Upper lobe of left lung (tissue), 6 donors: ENCODE data around the gene ATXN2. TPM values are rescaled to one million over a fixed set of nuclear protein-coding genes. Genes with fewer than 3 reads are reported as not detected.
"Not testable (repeated sequence)": the region's sequence is repeated elsewhere in the genome, so short reads cannot be mapped to it uniquely, and the experiment has no call there.

ENCODE experiments used
- ATAC-seq, 2 donors: fragments of 200-7000 bp; cut with Tn5 transposase; one replicate each; pipeline ENCODE4 v1.9.1; 2022; ENCODE audit warnings: mild to moderate bottlenecking in 2 of 2, moderate library complexity in 2 of 2; ENCODE audit not compliant: low FRiP score in 2 of 2
- DNase-seq, 2 donors: peaks; one replicate each; pipeline ENCODE4 v3.0.0-alpha.2; 2019 to 2020
- H3K27ac ChIP-seq, 4 donors: fragments of 200-600 bp; sonication (generic); one replicate each; pipeline ENCODE4 v1.5.1; 2016 to 2019
- H3K27me3 ChIP-seq, 4 donors: fragments of 200-600 bp; sonication (generic); one replicate each; pipeline ENCODE4 v1.5.1; 2017 to 2019
- H3K36me3 ChIP-seq, 4 donors: fragments of 200-600 bp; sonication (generic); one replicate each; pipeline ENCODE4 v1.5.1; 2016 to 2019
- H3K4me1 ChIP-seq, 4 donors: fragments of 200-600 bp; sonication (generic); one replicate each; pipeline ENCODE4 v1.5.1; 2018 to 2019
- H3K4me3 ChIP-seq, 4 donors: fragments of 200-600 bp; sonication (generic); one replicate each; pipeline ENCODE4 v1.5.1; 2017 to 2019; ENCODE audit warnings: mild to moderate bottlenecking in 2 of 4, moderate library complexity in 1 of 4
- H3K9me3 ChIP-seq, 4 donors: fragments of 200-600 bp; sonication (generic); one replicate each; pipeline ENCODE4 v1.5.1; 2018 to 2019
- CTCF ChIP-seq, 6 experiments: fragments of 450-650 bp in 4 of 6; fragments of 200-600 bp in 2 of 6; sonication (generic) in 2 of 6; IDR thresholded peaks; one replicate each; pipeline ENCODE4 v1.5.1; 2016 to 2019; ENCODE audit warnings: antibody characterized with exemption in 6 of 6
- EP300 ChIP-seq, 4 donors: sonication (generic); formaldehyde crosslinking; IDR thresholded peaks; one replicate each; pipeline ENCODE4 v1.5.1; 2017; ENCODE audit warnings: antibody characterized with exemption in 4 of 4, control low read depth in 2 of 4
- POLR2A ChIP-seq, 4 donors: fragments of 450-650 bp; IDR thresholded peaks; one replicate each; pipeline ENCODE4 v1.5.1; 2016 to 2017; ENCODE audit warnings: antibody characterized with exemption in 4 of 4, mild to moderate bottlenecking in 2 of 4
- POLR2AphosphoS5 ChIP-seq, 2 donors: sonication (generic); formaldehyde crosslinking; IDR thresholded peaks; one replicate each; pipeline ENCODE4 v1.5.1; 2017; ENCODE audit warnings: antibody characterized with exemption in 2 of 2
- WGBS, 2 donors: methylation state at CpG; one replicate each; pipeline ENCODE4 v1.1.5; 2017 to 2018; 5-methylcytosine and 5-hydroxymethylcytosine counted together
- total RNA-seq, 6 donors: library from RNA; depleted of rRNA in 4 of 6; stranded (reverse); fragments of >200 nt in 4 of 6; gene quantifications; one replicate each; pipeline versions ENCODE4 v1.1.0 to v1.2.1, GENCODE V29; 2016 to 2021
- donor health status: DM: no; HTN: no; CAD: no; lungs with moderate emphysema.
- donor health status: DM: no; HTN: yes; CAD: no; lungs with severe emphysema.

ATXN2 gene
- total RNA-seq, 6 donors from 2014 or later = 50.7 to 189 (median 75.2) TPM

DNA sequence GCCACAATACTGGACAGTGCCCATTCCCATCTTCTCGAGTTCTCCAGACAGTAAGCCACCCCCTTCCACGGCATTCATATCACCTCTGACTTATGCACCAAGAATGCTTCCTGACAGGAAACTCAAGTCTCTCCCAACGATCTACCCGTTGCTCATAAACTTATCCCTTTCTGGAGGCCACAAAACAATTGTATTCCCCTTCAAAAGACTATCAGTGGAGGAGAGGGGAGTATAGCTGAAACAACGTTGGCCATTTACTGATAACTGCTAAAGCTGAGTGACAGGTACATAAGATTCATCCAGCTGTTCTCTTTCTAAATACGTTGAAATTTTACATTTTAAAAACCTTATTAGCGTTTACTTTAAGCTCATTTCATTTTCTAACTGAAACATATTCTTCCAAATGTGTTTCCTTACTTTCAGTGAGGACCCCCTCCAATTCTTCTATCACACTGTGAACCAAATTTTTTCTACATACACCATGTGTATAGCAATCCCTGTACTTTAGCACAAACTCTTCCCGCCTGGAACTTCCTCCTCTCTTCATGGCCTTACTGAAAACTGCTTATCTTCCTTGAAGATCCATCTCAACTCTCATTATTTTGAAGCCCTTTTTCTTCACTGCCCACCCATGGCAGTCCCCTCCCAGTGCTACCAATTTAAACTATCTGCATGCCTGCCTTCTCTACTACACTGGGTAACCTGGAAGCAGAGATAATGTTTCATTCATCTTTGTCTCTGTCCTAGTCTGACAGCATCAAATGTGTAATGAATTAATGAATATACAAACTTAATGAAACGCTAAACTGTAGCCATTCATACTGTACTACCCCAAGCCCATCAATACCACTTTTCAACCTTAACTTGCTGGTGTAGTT lies 28.8 kb downstream of the ATXN2 start:
- ATAC-seq = peak in 1 of 2 donors; percentile 58
- Histone ChIP-seq H3K4me3 (no peak overlapping the region), H3K4me1 (peaks cover 14 to 29% (median 14%) of the 10 kb centered on the region in 4 donors), H3K27ac (peak overlapping the region in 1 of 4 donors; percentile 53), H3K9me3 (no peaks in the 10 kb centered on the region), H3K27me3 (no peaks in the 10 kb centered on the region), H3K36me3 (no peaks in the 10 kb centered on the region)
- no peak for TF ChIP-seq EP300 (IDR thresholded peaks at IDR 0.05)
- TF ChIP-seq CTCF (IDR thresholded peaks at IDR 0.05) = no peak
- WGBS, 2 donors = 33 to 49% methylated on average over 9 of the region's 9 CpGs
- no peak for DNase-seq

DNA sequence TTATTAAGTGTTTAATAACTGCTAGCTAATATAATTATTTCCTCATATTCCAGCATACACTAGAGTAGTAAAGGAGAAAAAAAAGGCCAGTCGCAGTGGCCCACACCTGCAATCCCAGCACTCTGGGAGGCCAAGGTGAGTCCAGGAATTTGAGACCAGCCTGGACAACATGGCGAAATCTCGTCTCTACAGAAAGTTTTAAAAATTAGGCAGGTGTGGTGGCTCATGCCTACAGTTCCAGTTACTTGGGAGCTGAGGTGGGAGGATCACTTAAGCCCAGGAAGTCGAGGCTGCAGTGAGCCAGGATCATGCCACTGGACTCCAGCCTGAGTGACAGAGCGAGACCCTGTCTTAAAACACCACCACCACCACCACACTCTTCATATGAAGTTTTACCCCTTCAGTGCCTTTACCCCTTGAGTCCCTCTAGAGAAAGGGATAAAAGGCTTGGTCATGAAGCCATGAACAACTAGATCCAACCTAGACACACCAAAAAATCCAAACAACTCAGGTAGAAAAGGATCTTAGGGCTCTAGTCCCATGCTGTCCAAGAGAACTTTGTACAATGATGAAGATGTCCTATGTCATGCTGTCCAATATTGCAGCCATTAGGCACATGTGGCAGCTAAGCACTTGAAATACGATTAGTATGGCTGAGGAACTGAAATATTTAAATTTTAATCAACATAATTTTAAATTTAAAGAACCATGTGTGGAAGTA lies 29.6 kb downstream of the ATXN2 start:
- Histone ChIP-seq H3K9me3 (no peaks in the 10 kb centered on the region), H3K27me3 (no peaks in the 10 kb centered on the region), H3K4me3 (no peak overlapping the region), H3K27ac (peak overlapping the region in 1 of 4 donors; percentile 53), H3K36me3 (no peaks in the 10 kb centered on the region), H3K4me1 (peaks cover 14 to 29% (median 14%) of the 10 kb centered on the region in 4 donors)
- TF ChIP-seq CTCF (IDR thresholded peaks at IDR 0.05) = no peak
- TF ChIP-seq POLR2AphosphoS5 (IDR thresholded peaks at IDR 0.05) = no peak
- no peak for TF ChIP-seq POLR2A (IDR thresholded peaks at IDR 0.05)
- no peak for TF ChIP-seq EP300 (IDR thresholded peaks at IDR 0.05)
- 86 to 87% methylated on average over 6 of the region's 6 CpGs for WGBS, 2 donors
- no peak for DNase-seq
- no peak for ATAC-seq

GRCh38 chr12:111560844-111561243 lies 38.3 kb downstream of the ATXN2 start:
- H3K4me1 ChIP-seq = peaks cover 0 to 44% (median 7%) of the 10 kb centered on the region in 4 donors
- DNase-seq, H3K36me3 ChIP-seq, H3K27ac ChIP-seq, H3K4me3 ChIP-seq, H3K27me3 ChIP-seq, ATAC-seq, H3K9me3 ChIP-seq: not testable (repeated sequence)
- WGBS, 2 donors = 90 to 94% methylated on average over 10 of the region's 10 CpGs

- DNase-seq (no peak), ATAC-seq (no peak)
- H3K9me3 ChIP-seq = no peaks in the 10 kb centered on the region
- peaks cover 0 to 41% (median 7%) of the 10 kb centered on the region in 4 donors for H3K4me1 ChIP-seq
- no peak overlapping the region for H3K27ac ChIP-seq
- H3K27me3 ChIP-seq = no peaks in the 10 kb centered on the region
- WGBS, 2 donors = 77 to 86% methylated on average over 3 of the region's 3 CpGs
- no peak for TF ChIP-seq POLR2A (IDR thresholded peaks at IDR 0.05)
- no peak for TF ChIP-seq EP300 (IDR thresholded peaks at IDR 0.05)
- TF ChIP-seq POLR2AphosphoS5 (IDR thresholded peaks at IDR 0.05) = no peak
- no peak for TF ChIP-seq CTCF (IDR thresholded peaks at IDR 0.05)
- H3K36me3 ChIP-seq = no peaks in the 10 kb centered on the region
- H3K4me3 ChIP-seq = no peak overlapping the region
Observed at GRCh38 chr12:111558107-111558376, 41.1 kb downstream of the ATXN2 start.

- ATAC-seq (no peak), DNase-seq (no peak)
- Histone ChIP-seq H3K27me3 (no peaks in the 10 kb centered on the region), H3K4me1 (peaks cover 0 to 37% (median 7%) of the 10 kb centered on the region in 4 donors), H3K27ac (no peak overlapping the region), H3K36me3 (no peaks in the 10 kb centered on the region), H3K9me3 (no peaks in the 10 kb centered on the region), H3K4me3 (no peak overlapping the region)
- TF ChIP-seq EP300 (IDR thresholded peaks at IDR 0.05) = no peak
- TF ChIP-seq POLR2A (IDR thresholded peaks at IDR 0.05) = no peak
- TF ChIP-seq CTCF (IDR thresholded peaks at IDR 0.05) = no peak
- TF ChIP-seq POLR2AphosphoS5 (IDR thresholded peaks at IDR 0.05) = no peak
- 72 to 75% methylated on average over 5 of the region's 5 CpGs for WGBS, 2 donors
Observed at GRCh38 chr12:111557271-111558106, 41.6 kb downstream of the ATXN2 start.
